AG04450 (cell line): ENCODE measurements around the gene PLA2G6. TPM values are rescaled to one million over a fixed set of nuclear protein-coding genes. Genes with fewer than 3 reads are reported as not detected.

Experiments used
- CTCF ChIA-PET: fragments of 300-600, 350-600 bp; formaldehyde crosslinking; extraction: SDS; loops from one replicate; lab custom pipeline; 2022; ENCODE audit warnings: antibody characterized with exemption, inconsistent platforms; lab: Charles Lee
- POLR2A ChIA-PET: fragments of 350-600 bp; formaldehyde crosslinking; extraction: SDS; loops from one replicate; lab custom pipeline; 2021; ENCODE audit warnings: antibody characterized with exemption, inconsistent platforms; lab: Yijun Ruan, JAX
- DNase-seq: peaks from one replicate; pipeline ENCODE4 v3.0.0-alpha.2; 2011; ENCODE audit warnings: low read depth, low spot score
- H3K27ac ChIP-seq: one replicate; pipeline ENCODE4 v1.5.1; 2012; ENCODE audit warnings: low read depth, low read length, control low read depth
- H3K27me3 ChIP-seq: one replicate; pipeline ENCODE4 v1.6.0; 2012; ENCODE audit warnings: low read length; ENCODE audit not compliant: control insufficient read depth, insufficient read depth
- H3K4me3 ChIP-seq: 2 replicates; pipeline ENCODE4 v1.5.1; 2011; ENCODE audit warnings: mild to moderate bottlenecking, low read depth, low read length, control low read depth
- H3K9me3 ChIP-seq: 2 replicates; pipeline ENCODE4 v1.5.1; 2012; ENCODE audit warnings: low read length; ENCODE audit not compliant: control insufficient read depth, insufficient read depth
- polyA plus RNA-seq: library from polyadenylated mRNA; depleted of rRNA; stranded (reverse); fragments of >200 nt; gene quantifications from 2 replicates; pipeline ENCODE4 v1.2.3, GENCODE V29; 2011
- TF ChIP-seq, protein P1 (sequence below): IDR thresholded peaks from 2 replicates; pipeline ENCODE4 v1.5.1; 2011; ENCODE audit warnings: low read depth, low read length, control low read depth, inconsistent platforms

Gene PLA2G6
- polyA plus RNA-seq, 1 experiment: 5.0 TPM

DNA sequence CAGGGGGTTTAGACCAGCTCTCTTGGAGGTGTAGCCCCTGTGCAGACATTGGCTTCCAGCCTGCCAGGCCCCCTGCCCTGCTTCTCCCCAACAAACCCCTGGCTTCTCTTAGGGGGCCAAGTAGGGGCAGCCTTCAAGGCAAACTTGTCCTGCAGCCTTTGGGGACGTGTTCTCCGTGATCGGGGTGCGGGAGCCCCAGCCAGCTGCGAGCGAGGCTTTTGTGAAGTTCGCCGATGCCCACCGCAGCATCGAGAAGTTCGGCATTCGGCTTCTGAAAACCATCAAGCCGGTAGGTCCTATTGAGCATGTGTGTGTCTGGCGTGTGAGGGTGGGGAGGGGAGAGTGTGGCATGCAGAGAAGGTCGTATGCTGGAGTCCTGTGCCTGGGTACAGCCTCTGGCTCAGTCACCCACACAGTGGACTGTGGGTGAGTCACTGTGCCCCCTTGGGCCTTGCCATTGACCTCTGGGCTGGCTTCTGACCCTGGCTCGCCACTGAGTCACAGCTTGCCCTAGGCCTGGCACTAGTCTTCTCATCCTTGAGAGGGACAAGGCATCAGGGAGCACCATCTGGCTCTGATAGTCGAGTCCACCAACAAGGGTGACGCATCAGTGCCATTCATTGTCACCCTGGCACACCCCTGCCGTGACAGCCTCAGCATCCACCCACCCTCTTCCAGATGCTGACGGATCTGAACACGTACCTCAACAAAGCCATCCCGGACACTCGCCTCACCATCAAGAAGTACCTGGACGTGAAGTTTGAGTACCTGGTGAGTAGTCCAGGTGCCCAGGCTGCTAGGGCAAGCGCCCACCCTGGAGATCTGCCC is 109.1 kb downstream of the PLA2G6 start:
- DNase-seq: no peak
- TF ChIP-seq, protein P1, sequence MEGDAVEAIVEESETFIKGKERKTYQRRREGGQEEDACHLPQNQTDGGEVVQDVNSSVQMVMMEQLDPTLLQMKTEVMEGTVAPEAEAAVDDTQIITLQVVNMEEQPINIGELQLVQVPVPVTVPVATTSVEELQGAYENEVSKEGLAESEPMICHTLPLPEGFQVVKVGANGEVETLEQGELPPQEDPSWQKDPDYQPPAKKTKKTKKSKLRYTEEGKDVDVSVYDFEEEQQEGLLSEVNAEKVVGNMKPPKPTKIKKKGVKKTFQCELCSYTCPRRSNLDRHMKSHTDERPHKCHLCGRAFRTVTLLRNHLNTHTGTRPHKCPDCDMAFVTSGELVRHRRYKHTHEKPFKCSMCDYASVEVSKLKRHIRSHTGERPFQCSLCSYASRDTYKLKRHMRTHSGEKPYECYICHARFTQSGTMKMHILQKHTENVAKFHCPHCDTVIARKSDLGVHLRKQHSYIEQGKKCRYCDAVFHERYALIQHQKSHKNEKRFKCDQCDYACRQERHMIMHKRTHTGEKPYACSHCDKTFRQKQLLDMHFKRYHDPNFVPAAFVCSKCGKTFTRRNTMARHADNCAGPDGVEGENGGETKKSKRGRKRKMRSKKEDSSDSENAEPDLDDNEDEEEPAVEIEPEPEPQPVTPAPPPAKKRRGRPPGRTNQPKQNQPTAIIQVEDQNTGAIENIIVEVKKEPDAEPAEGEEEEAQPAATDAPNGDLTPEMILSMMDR: no peak
- no peak overlapping the region for H3K4me3 ChIP-seq
- CTCF ChIA-PET: interaction anchor here (0.6 to 1.0 kb wide), 2 partner anchors 208 to 500 kb away, joined by 3 read pairs; no protein-coding TSS in a partner anchor
- POLR2A ChIA-PET: interaction anchor here (0.6 kb wide), 2 partner anchors 12 to 121 kb away, joined by 4 to 6 read pairs; no protein-coding TSS in a partner anchor
- H3K27me3 ChIP-seq: no peaks in the 10 kb centered on the region
- no peak overlapping the region for H3K27ac ChIP-seq
- H3K9me3 ChIP-seq: no peaks in the 10 kb centered on the region

DNA sequence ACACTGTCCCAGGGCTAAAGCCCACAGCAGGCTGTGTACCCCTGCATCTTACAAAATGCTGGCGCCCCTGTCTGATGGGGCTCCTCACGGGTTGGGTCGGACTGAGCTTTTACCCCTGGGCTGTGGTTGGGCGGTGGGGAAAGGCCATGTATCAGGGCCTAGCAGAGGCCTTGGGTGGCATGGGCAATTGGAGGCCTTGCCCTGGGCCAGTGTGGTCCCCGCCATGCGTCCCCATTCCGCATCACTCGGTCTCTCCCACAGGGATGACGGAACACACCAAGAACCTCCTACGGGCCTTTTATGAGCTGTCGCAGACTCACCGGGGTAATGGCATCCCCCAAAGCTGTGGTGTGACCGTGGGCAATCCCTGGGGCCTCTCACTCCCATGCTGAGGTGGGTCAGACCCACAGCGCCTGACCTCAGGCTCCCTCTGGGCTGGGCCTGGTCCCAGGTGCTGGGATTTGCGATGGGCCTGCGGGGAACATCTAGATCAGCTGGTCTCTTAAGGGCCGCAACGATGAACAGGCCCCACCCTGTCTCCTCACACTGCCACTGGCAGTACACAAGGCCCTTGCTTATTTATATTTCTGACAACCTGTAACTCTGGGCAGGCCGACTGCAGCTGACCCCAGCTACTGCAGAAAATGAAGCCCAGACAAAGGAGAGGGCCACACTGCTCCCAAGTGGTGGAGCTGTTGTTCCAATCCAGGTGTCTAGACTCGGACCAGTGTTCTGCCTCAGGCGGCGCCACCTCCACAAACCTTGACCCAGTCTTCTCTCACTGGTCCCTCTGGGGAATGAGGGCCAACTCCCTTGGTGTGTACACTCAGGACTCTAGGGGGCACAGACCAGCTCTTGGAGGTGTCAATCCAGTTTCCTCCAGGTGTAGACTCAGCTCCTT is 110.0 kb downstream of the PLA2G6 start:
- H3K27ac ChIP-seq: no peak overlapping the region
- no peaks in the 10 kb centered on the region for H3K27me3 ChIP-seq
- H3K9me3 ChIP-seq: no peaks in the 10 kb centered on the region
- TF ChIP-seq, protein P1: no peak
- H3K4me3 ChIP-seq: no peak overlapping the region
- POLR2A ChIA-PET: interaction anchor here (0.6 kb wide), 2 partner anchors 11 to 122 kb away, joined by 4 to 6 read pairs; no protein-coding TSS in a partner anchor
- DNase-seq: no peak
- CTCF ChIA-PET: interaction anchor here (0.7 kb wide), 1 partner anchor 20 kb away, joined by 3 read pairs; no protein-coding TSS in a partner anchor

DNA sequence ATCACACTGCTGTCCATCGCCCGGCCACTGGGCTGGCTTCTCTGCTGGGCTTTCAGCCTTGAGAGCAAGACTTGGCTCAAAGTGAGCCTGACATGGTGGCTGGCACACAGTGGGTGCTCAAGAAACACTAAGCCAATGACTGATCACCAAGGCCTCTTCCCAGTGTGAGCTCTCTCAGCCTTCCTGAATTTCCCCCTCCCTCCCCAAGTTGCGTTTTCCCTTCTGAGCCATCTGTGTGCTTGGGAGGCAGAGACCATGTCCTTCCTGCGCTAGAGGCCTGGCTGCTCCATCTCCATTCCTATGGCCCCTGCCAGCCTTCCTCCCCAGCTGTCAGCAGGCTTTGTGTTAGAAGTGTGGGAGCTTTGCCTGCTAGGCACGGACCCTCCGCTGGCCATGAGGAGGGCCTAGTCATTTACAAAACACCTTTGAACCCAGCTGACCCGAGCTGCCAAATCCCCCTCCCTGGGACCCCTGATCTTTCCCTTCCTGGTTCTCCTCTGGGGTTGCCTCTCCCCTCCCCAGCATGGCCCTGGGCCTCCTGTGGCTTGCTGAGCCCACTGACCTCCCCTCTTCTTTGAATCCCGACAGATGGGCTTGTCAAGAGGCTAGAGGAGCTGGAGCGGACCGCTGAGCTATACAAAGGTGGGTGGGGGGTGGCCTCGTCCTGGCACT is 111.2 kb downstream of the PLA2G6 start:
- ChIA-PET CTCF (interaction anchor here (0.8 to 1.8 kb wide), 8 partner anchors 13 to 502 kb away, joined by 3 to 6 read pairs (median 4); partner anchors contain the start of gene PICK1), POLR2A (interaction anchor here (0.9 kb wide), 1 partner anchor 13 kb away, joined by 3 read pairs; the partner anchor contains the start of gene PICK1)
- Histone ChIP-seq H3K27ac (no peak overlapping the region), H3K27me3 (no peaks in the 10 kb centered on the region), H3K4me3 (no peak overlapping the region), H3K9me3 (no peaks in the 10 kb centered on the region)
- TF ChIP-seq, protein P1: no peak
- no peak for DNase-seq

DNA sequence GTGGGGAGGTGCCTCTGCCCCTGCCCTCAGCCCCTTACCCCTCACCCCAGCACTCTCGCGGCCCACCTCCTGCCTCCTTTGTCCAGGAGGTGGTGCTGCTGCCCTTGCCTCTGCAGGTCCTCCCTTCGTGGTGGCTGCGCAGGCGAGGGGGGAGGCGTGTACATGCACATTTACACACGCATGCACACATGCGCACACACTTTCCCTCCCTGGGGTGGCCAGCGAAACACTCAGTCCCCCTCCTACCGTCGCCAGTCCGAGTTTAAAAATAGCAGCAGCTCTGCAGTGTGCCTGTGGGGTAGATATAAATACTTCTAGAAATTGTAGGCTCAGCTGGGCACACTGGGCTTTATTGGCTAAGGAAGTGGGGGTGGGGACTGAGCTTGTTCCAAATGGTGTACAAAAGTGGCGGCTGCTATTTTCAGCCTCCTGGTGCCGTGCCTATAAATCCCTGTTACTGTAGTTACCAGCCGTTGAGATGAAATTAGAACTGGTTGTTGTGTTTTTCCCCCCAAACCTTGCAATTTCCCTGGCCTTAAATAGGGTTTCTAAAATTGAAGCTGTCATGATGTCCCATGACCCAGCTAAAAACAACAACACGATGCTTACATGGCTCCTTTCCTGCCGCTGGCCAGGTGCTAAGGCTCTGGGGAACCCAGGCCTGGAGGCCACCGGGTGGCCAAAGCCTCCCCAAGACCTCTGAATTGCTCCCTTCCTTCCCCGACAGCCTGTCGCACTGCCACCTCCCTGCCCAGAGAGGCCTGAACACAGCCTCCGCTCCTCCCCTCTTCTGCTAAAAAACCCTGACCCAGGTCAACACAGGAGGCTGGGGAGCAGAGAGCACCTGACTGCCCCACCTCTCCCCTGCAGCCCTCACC is 112.0 kb downstream of the PLA2G6 start:
- CTCF ChIA-PET: interaction anchor here (0.6 to 2.1 kb wide), 11 partner anchors 12 to 612 kb away, joined by 3 to 7 read pairs (median 4); partner anchors contain the start of genes PICK1 and TOMM22
- TF ChIP-seq, protein P1: peak; percentile 67

More for the DNA sequence above, 112.0 kb downstream of the PLA2G6 start:
- H3K27ac ChIP-seq: no peak overlapping the region
- peak; percentile 7 for DNase-seq
- H3K4me3 ChIP-seq: no peak overlapping the region
- POLR2A ChIA-PET: interaction anchor here (0.9 kb wide), 1 partner anchor 12 kb away, joined by 3 read pairs; the partner anchor contains the start of gene PICK1
- no peaks in the 10 kb centered on the region for H3K27me3 ChIP-seq
- no peaks in the 10 kb centered on the region for H3K9me3 ChIP-seq
